B cell (primary cell): Measurements from ENCODE around the gene PLPPR5.

Experiments
- CTCF ChIP-seq: fragments of 200-600 bp; IDR thresholded peaks from one replicate; pipeline ENCODE4 v1.8.0; 2022; ENCODE audit warnings: antibody characterized with exemption, mild to moderate bottlenecking
- EZH2 ChIP-seq: IDR thresholded peaks from 2 replicates; pipeline ENCODE4 v1.6.1; 2012; ENCODE audit warnings: borderline replicate concordance, low read depth, mild to moderate bottlenecking, moderate library complexity, low read length; ENCODE audit not compliant: insufficient read depth, poor library complexity, severe bottlenecking

DNA sequence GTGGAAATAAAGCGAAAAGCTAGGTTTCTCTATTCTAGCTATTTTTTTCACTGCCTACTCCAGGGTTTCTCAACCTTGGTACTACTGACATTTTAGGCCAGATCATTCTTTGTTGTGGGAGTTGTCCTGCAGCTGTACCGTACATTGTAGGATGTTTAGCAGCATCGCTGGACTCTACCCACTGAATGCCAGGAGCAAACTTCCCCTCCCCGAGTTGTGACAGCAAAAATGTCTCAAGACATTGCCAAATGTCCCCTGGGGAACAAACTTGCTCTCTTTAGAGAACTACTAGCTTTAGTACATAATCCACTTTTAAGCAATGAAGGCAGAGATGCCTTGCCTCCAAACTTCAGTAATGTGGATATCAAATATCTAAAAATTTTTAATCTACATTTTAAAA, 122.8 kb downstream of the PLPPR5 start:
- TF ChIP-seq EZH2 = no peak
- TF ChIP-seq CTCF = no peak
